Measurements from ENCODE around the gene MTMR2.

DNA sequence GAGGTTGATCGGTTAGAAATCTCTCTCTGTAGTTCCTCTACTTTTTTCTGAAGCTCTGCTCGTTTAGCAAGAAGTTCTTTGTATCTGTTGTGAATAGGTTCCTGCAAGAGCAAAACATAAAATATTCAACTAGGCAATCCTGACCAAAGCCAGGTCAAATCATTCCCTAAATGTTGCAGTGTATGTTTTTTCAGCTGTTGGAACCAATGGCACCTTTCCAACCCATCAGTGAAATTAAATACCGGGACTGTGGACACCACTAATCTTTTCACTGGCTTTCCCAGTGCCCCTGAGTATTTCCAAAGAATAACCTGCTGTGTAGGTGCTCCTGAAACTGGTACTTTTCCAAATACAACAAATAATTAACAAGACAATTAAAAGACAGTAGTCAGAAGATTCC is 88.6 kb downstream of the MTMR2 start:
- TF ChIP-seq, protein P1, sequence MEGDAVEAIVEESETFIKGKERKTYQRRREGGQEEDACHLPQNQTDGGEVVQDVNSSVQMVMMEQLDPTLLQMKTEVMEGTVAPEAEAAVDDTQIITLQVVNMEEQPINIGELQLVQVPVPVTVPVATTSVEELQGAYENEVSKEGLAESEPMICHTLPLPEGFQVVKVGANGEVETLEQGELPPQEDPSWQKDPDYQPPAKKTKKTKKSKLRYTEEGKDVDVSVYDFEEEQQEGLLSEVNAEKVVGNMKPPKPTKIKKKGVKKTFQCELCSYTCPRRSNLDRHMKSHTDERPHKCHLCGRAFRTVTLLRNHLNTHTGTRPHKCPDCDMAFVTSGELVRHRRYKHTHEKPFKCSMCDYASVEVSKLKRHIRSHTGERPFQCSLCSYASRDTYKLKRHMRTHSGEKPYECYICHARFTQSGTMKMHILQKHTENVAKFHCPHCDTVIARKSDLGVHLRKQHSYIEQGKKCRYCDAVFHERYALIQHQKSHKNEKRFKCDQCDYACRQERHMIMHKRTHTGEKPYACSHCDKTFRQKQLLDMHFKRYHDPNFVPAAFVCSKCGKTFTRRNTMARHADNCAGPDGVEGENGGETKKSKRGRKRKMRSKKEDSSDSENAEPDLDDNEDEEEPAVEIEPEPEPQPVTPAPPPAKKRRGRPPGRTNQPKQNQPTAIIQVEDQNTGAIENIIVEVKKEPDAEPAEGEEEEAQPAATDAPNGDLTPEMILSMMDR (IDR thresholded peaks at IDR 0.05 in 4 of 5, conservative IDR thresholded peaks at IDR 0.05 in 1 of 5) = no peak
- no peak for TF ChIP-seq POLR2A (IDR thresholded peaks at IDR 0.05)
